Right atrium auricular region (tissue), 2 donors: ENCODE data around the gene CAPG. TPM values are rescaled to one million over a fixed set of nuclear protein-coding genes. Genes with fewer than 3 reads are reported as not detected.

Source experiments
- DNase-seq: peaks from one replicate; pipeline ENCODE4 v3.0.0-alpha.2; 2019; ENCODE audit warnings: low spot score
- H3K27ac ChIP-seq, 2 donors: fragments of 200-600 bp; sonication (generic); 1 replicate in 1 of 2; 2 replicates in 1 of 2; pipeline ENCODE4 v1.5.1; 2016 to 2019
- H3K27me3 ChIP-seq, 2 donors: fragments of 200-600 bp; sonication (generic); one replicate each; pipeline versions ENCODE4 v1.5.1 to v1.6.0; 2017 to 2019
- H3K36me3 ChIP-seq: fragments of 200-600 bp; sonication (generic); one replicate; pipeline ENCODE4 v1.5.1; 2016
- H3K4me1 ChIP-seq, 2 donors: fragments of 200-600 bp; sonication (generic); one replicate each; pipeline versions ENCODE4 v1.5.1 to v1.6.0; 2017 to 2019
- H3K4me3 ChIP-seq, 2 donors: fragments of 200-600 bp; sonication (generic); 1 replicate in 1 of 2; 2 replicates in 1 of 2; pipeline ENCODE4 v1.5.1; 2017 to 2019; ENCODE audit warnings: mild to moderate bottlenecking in 1 of 2, moderate library complexity in 1 of 2
- H3K9me3 ChIP-seq, 2 donors: fragments of 200-600 bp; sonication (generic); one replicate each; pipeline ENCODE4 v1.5.1; 2019
- CTCF ChIP-seq, 2 donors: fragments of 200-600 bp; sonication (generic); IDR thresholded peaks; one replicate each; pipeline ENCODE4 v1.5.1; 2019; ENCODE audit warnings: antibody characterized with exemption in 2 of 2
- total RNA-seq, 2 donors: library from RNA; depleted of rRNA; stranded (reverse); fragments of >200 nt; gene quantifications; one replicate each; pipeline ENCODE4 v1.1.0, GENCODE V29; 2016

The CAPG gene
- total RNA-seq, 2 donors from 2014 or later, result 8.7 to 43.4 TPM

DNA sequence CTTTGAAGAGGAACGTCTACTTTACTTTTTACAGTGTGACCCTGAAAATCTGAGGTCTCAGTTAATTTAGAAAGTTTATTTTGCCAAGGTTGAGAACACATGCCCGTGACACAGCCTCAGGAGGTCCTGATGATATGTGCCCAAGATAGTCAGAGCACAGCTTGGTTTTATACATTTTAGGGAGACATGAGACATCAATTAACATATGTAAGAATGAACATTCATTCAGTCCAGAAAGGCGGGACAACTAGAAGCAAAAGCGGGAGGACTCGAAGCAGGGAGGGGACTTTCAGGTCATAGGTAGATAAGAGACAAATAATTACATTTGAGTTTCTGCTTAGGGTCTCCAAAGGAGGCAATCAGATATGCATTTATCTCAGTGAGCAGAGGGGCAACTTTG lies 31.9 kb downstream of the CAPG start:
- H3K9me3 ChIP-seq, result no peaks in the 10 kb centered on the region
- no peak for DNase-seq
- H3K36me3 ChIP-seq, result peaks cover 23% of the 10 kb centered on the region
- no peak overlapping the region for H3K27ac ChIP-seq
- H3K27me3 ChIP-seq, result no peaks in the 10 kb centered on the region
- no peak overlapping the region for H3K4me3 ChIP-seq
- TF ChIP-seq CTCF (IDR thresholded peaks at IDR 0.05), result no peak
- H3K4me1 ChIP-seq, result no peaks in the 10 kb centered on the region

DNA sequence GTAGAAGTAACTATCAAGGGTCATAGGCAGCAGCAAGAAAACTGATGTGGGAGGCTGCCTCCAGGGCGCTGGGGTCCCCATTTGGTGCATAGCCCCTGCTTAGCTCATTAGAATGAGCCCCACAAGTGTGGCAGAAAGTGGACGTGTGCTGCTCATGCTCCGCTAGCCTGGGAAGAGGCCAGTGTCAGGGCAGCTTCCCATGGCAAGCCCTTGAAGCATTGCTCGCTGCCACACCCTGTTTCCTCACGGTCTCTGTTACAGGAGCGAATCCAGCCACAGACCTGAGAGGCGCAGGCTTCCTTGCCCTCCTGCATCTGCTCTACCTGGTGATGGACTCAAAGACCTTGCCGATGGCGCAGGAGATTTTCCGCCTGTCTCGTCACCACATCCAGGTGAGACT lies 33.1 kb downstream of the CAPG start:
- Histone ChIP-seq H3K4me1 (no peaks in the 10 kb centered on the region), H3K4me3 (no peak overlapping the region), H3K9me3 (no peaks in the 10 kb centered on the region), H3K27me3 (no peaks in the 10 kb centered on the region), H3K27ac (no peak overlapping the region), H3K36me3 (peaks cover 27% of the 10 kb centered on the region)
- no peak for DNase-seq
- TF ChIP-seq CTCF (IDR thresholded peaks at IDR 0.05), result no peak

- TF ChIP-seq CTCF (IDR thresholded peaks at IDR 0.05), result no peak
- no peak for DNase-seq
- no peak overlapping the region for H3K4me3 ChIP-seq
- no peaks in the 10 kb centered on the region for H3K27me3 ChIP-seq
- peaks cover 28% of the 10 kb centered on the region for H3K36me3 ChIP-seq
- H3K9me3 ChIP-seq, result no peaks in the 10 kb centered on the region
- no peaks in the 10 kb centered on the region for H3K4me1 ChIP-seq
- no peak overlapping the region for H3K27ac ChIP-seq
Measured at GRCh38 chr2:85376291-85377065, 33.7 kb downstream of the CAPG start.

DNA sequence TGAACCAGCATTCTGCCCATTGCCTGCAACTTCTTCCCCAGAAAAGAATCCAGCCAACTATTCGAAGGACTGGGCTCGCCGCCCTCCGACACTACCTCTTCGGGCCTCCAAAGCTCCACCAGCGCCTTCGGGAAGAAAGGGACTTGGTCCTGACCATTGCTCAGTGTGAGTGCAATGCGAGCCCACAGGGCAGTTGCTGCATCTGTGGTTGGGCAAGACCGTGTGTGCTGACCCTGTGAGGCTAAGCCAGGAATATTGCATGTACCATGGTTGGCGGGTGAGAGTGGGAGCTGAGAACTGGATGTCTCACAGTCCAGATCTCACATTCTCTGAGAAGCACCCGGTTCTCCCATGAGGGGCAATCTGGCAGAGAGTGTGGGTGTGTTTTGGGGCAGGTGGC lies 39.1 kb downstream of the CAPG start:
- no peak for DNase-seq
- Histone ChIP-seq H3K36me3 (peaks cover 18% of the 10 kb centered on the region), H3K9me3 (no peaks in the 10 kb centered on the region)

GRCh38 chr2:85369500-85369899 lies 40.7 kb downstream of the CAPG start:
- no peak for TF ChIP-seq CTCF (IDR thresholded peaks at IDR 0.05)
- Histone ChIP-seq H3K4me3 (no peak overlapping the region), H3K36me3 (peaks cover 18% of the 10 kb centered on the region), H3K27ac (no peak overlapping the region), H3K4me1 (no peaks in the 10 kb centered on the region), H3K9me3 (no peaks in the 10 kb centered on the region), H3K27me3 (no peaks in the 10 kb centered on the region)
- DNase-seq, result no peak

More for the DNA sequence above, 39.1 kb downstream of the CAPG start:
- no peaks in the 10 kb centered on the region for H3K4me1 ChIP-seq
- no peak for TF ChIP-seq CTCF (IDR thresholded peaks at IDR 0.05)
- H3K27ac ChIP-seq, result no peak overlapping the region
- no peaks in the 10 kb centered on the region for H3K27me3 ChIP-seq
- no peak overlapping the region for H3K4me3 ChIP-seq

GRCh38 chr2:85368921-85369320 lies 41.2 kb downstream of the CAPG start:
- Histone ChIP-seq H3K36me3 (peaks cover 18% of the 10 kb centered on the region), H3K4me1 (no peaks in the 10 kb centered on the region), H3K4me3 (no peak overlapping the region), H3K9me3 (no peaks in the 10 kb centered on the region), H3K27ac (no peak overlapping the region), H3K27me3 (no peaks in the 10 kb centered on the region)
- TF ChIP-seq CTCF (IDR thresholded peaks at IDR 0.05), result no peak
- DNase-seq, result no peak
